GM10266 (cell line): ENCODE results near the gene LCN6.

ENCODE experiments used
- DNase-seq: peaks from one replicate; pipeline ENCODE4 v3.0.0; 2012; ENCODE audit errors: extremely low spot score
- CTCF ChIP-seq: IDR thresholded peaks from 2 replicates; pipeline ENCODE4 v1.5.1; 2012; ENCODE audit warnings: mild to moderate bottlenecking, low read depth; ENCODE audit not compliant: control insufficient read depth, insufficient read depth; ENCODE audit errors: missing control alignments

The LCN6 gene

DNA sequence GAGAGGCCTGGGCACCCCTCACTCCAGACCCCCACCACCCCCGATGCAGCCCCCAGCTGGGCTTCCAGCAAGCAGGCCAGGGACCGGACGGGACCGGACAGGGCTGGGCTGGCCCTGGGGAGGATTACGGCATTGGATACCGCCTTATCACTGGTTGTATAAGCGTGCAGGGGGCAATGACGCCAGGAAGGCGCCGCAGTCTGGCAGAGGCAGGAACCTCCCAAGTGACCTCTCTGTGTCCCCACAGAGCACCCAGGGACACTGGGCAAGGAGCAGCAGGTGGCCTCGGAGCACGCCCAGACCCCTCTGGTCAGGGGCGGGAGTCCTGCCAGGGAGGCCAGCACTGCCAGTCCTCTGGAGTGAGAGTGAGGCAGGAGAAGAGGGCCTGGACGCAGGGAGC is 16.7 kb upstream of the LCN6 start:
- no peak for DNase-seq
- no peak for TF ChIP-seq CTCF

DNA sequence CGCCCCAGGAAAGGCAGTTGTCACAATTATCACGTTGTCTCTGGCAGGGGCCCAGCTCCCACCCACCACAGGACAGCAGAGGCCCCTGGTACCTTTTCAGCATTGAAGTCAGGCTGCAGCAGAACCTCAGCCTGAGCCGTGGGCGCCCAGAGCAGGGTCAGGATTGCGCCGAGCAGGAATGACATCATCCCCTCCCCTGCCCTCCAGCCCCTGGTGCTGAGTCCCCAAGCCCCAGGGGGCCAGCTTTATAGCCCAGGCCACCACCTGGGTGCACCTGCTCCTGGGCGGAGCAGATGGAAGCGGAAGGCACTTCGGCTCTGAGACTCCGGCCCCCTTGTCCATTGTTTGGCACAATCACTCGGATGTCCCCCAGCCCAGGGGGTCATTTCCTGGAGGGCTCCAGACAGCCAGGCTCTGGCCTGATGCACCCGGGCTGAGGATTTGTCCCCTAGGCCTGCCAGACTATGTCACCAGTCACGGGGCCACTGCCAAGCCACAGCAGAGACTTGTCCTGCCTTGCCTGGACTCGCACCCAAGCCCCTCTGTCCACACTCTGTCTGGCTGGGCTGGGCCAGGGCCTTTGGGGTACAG is 16.1 kb upstream of the LCN6 start, which contains the start of gene LCN15:
Gene LCN15, minus strand, starts transcription at position 218 of the 591 bp plus-strand sequence. Its CDS starts 30 bp downstream, at position 188.
- DNase-seq, result no peak
- TF ChIP-seq CTCF, result no peak

- DNase-seq, result no peak
- TF ChIP-seq CTCF, result no peak
Measured at GRCh38 chr9:136763649-136764035, 15.3 kb upstream of the LCN6 start.

DNA sequence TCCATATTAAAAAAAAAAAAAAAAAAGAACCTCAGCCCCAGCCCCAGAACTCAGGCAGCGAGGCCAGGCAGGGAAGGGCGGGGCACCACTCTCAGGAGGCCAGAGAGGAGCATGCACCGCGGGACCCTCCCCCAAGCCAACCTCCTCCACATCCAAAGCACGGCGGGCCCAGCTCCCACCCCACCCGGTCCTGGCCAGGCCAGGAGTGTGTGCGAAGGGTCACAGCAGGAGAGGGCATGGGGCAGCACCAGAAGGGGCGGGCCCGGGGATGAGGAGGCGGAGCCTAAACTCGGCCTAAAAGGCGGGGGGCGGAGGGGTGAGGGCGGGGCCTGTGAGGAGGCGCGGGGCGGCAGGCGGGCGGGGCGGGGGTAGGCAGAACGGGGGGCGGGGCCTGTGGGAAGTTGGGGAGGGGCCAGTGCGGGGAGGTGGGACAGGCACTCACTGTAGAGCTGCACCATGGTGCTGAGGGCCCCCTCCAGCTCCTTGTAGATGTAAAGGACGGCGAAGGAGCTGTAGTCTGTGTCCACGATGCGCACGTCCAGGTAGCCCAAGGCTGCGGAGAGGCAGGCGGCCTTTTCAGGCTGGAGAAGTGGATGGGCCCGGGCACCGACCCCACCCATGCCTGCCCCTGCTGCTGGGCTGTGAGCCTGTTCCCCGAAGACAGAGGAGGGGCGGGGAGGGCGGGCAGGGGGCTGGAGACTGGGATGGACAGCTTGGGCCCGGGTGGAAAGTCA is 14.8 kb upstream of the LCN6 start:
- peak; percentile 65 for DNase-seq
- TF ChIP-seq CTCF, result no peak

DNA sequence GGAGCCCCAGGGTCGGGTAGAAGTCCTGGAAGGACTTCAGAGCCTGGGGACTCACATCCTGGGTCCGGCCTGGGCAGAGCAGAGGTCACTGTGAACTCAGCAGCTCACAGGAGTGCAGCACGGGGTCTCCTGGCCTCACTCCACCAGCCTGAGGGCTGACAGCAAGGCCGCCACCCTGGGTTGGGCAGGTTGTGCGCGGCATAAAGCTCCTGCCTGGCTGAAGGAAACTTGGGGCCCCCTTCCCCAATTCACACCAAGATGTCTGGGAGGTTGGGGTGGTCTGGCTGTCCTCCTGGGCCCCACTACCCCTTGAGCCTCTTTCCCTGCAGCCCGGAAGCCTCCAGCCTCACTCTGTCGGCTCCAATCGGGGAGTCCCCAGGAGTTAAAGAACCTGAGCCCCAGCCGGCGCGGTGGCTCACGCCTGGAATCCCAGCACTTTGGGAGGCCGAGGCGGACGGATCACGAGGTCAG is 13.9 kb upstream of the LCN6 start:
- no peak for TF ChIP-seq CTCF
- no peak for DNase-seq

DNA sequence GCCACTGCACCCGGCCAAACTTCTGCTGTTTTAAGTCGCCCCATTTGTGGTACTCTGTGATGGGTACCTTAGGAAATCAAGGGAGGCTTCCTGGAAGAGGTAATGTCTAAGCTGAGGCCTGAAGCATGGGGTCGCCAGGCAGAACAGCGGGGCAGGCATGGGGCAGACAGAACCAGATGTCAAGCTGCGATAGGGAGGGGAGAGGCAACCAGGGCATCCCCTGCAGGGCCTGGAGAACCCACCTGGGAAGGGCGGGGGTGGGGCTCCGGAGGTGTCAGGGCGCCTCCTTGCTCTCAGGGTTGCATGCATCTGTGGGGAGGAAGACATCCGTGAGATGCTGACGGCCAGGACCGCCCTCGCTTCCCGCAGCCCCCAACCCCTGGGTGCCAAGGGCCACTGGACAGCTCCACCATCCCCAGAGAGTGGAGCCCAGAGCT is 13.2 kb upstream of the LCN6 start:
- no peak for DNase-seq
- TF ChIP-seq CTCF, result no peak
